Measurements from ENCODE around the gene PDE4B. TPM values are rescaled to one million over a fixed set of nuclear protein-coding genes. Genes with fewer than 3 reads are reported as not detected.

PDE4B gene
- total and polyA plus RNA-seq, 2 of the 13 experiments (the other 11 are each of a cell fraction or from before 2014, with no cell fraction given), result not detected

GRCh38 chr1:66302815-66303214 is 510.1 kb downstream of the PDE4B start (continued):
- TF ChIP-seq CEBPZ (IDR thresholded peaks at IDR 0.05; ENCODE audit: low read length), result no peak
- TF ChIP-seq SYNCRIP (IDR thresholded peaks at IDR 0.05; ENCODE audit: insufficient read depth, low read depth, low read length), result no peak
- no peak for TF ChIP-seq U2AF1 (optimal IDR thresholded peaks at IDR 0.05; ENCODE audit: low read depth, low read length)
- TF ChIP-seq NBN (conservative IDR thresholded peaks at IDR 0.05), result no peak

DNA sequence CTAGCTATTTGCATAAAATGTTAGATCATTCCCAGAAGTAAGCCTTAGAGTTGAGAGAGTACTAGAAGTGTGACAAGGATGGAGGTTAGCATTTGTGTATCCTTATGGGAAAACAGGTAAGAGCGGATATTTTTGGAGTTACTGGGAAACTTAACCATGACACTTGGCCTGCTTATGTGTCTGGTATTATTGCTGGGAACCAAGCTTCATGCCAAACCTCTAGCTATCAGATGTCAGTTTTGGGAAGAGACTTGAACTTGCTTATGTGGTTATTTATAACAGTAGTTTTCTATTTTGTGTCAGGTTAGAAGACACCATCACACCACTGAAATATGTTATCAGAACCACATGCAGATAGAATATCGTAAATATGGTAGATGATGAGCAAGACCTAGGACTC is 511.0 kb downstream of the PDE4B start:
- Histone ChIP-seq H3K4me3 (replicated peaks in 1 of 3; ENCODE audit: insufficient read depth in 1 of 3, low read depth in 2 of 3, low read length in 3 of 3) (no peak overlapping the region), H3K27ac (ENCODE audit: extremely low read length, insufficient read depth, low read length) (no peak overlapping the region), H4K20me1 (ENCODE audit: insufficient read depth, low read length) (no peaks in the 10 kb centered on the region), H3K36me3 (replicated peaks in 1 of 2; ENCODE audit: control insufficient read depth in 1 of 2, insufficient read depth in 2 of 2, low read length in 2 of 2) (no peaks in the 10 kb centered on the region), H3K9me3 (ENCODE audit: low read length) (no peaks in the 10 kb centered on the region), H2AFZ (ENCODE audit: low read length) (no peak overlapping the region), H3K79me2 (ENCODE audit: insufficient read depth, low read length) (no peaks in the 10 kb centered on the region), H3K27me3 (ENCODE audit: control insufficient read depth in 1 of 2, insufficient read depth in 2 of 2, low read length in 2 of 2) (no peaks in the 10 kb centered on the region), H3K9ac (ENCODE audit: insufficient read depth, low read depth, low read length) (no peak overlapping the region), H3K4me2 (ENCODE audit: low read depth, low read length) (no peak overlapping the region), H3K4me1 (ENCODE audit: insufficient read depth, low read length) (0 out of 2 replicates have a peak, but pooled peaks cover 7% of the 10 kb centered on the region)
- CTCF ChIA-PET (ENCODE audit: low intra/inter-chr PET ratio, low total read pairs), result no interaction called here
- whole genome bisulfite sequencing (ENCODE audit: low lambda C conversion rate), result 34% methylated on average over 2 of the region's 2 CpGs
- intact Hi-C loops (cut with micrococcal nuclease; ENCODE audit: unreplicated experiment) (no loop called here), in situ Hi-C loops (cut with HindIII; ENCODE audit: extremely low pct_ligation_motif_present, low pct_unique_long_range_greater_than_20kb) (no loop called here)
- POLR2A ChIA-PET, result no interaction called here
- TF ChIP-seq REPIN1 (CRISPR knock-in tag; IDR thresholded peaks at IDR 0.05; ENCODE audit: borderline replicate concordance, low read depth), result no peak
- TF ChIP-seq, protein P1, sequence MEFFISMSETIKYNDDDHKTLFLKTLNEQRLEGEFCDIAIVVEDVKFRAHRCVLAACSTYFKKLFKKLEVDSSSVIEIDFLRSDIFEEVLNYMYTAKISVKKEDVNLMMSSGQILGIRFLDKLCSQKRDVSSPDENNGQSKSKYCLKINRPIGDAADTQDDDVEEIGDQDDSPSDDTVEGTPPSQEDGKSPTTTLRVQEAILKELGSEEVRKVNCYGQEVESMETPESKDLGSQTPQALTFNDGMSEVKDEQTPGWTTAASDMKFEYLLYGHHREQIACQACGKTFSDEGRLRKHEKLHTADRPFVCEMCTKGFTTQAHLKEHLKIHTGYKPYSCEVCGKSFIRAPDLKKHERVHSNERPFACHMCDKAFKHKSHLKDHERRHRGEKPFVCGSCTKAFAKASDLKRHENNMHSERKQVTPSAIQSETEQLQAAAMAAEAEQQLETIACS (CRISPR knock-in tag; IDR thresholded peaks at IDR 0.05), result no peak
- TF ChIP-seq, protein P2, sequence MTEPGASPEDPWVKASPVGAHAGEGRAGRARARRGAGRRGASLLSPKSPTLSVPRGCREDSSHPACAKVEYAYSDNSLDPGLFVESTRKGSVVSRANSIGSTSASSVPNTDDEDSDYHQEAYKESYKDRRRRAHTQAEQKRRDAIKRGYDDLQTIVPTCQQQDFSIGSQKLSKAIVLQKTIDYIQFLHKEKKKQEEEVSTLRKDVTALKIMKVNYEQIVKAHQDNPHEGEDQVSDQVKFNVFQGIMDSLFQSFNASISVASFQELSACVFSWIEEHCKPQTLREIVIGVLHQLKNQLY (CRISPR knock-in tag; IDR thresholded peaks at IDR 0.05), result no peak
- TF ChIP-seq HNF4G (IDR thresholded peaks at IDR 0.05; ENCODE audit: borderline replicate concordance, low read depth, low read length), result no peak
- no peak for TF ChIP-seq HNF4G (CRISPR knock-in tag; IDR thresholded peaks at IDR 0.05; ENCODE audit: borderline replicate concordance, low read depth)
- no peak for TF ChIP-seq MED8 (CRISPR knock-in tag; IDR thresholded peaks at IDR 0.05; ENCODE audit: insufficient replicate concordance)
- TF ChIP-seq ZBTB7B (CRISPR knock-in tag; IDR thresholded peaks at IDR 0.05), result no peak
- TF ChIP-seq ZFAT (CRISPR knock-in tag; conservative IDR thresholded peaks at IDR 0.05), result no peak
- no peak for ATAC-seq
- no peak for FAIRE-seq
- BruUV-seq (replicated peaks), result no TSS peak
- DNase-seq (ENCODE audit: low spot score), result no peak

All from HepG2 (cell line).